NCI-H1105 treated with DMSO at 0.1 percent for 48 hours (cell line): ENCODE results near the gene ZNF14.
A peak's percentile ranks its signal among the peaks of the same experiment; 100 is the strongest.
"Not testable (repeated sequence)": the region's sequence is repeated elsewhere in the genome, so short reads cannot be mapped to it uniquely, and the experiment has no call there.

ENCODE experiments used
- DNase-seq: peaks from one replicate; lab custom pipeline; 2025; lab: John Stamatoyannopoulos, UW

The ZNF14 gene

DNA sequence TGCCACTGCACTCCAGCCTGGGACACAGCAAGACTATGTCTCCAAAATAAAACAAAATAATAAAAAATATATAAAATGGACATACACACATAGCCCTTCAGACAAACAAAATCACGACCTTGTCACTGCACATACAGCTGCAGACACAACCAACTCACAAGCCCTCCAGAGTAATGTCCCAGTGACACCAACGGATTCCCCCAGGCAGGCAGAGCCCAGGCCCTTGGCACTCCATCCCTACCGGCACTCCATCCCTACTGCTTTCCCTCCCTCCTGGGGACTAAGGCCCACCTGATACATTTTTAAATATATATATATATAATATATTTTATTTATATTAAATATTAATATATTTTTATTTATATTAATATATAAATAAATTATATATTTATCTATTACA lies 45.8 kb downstream of the ZNF14 start:
- no peak for DNase-seq

DNA sequence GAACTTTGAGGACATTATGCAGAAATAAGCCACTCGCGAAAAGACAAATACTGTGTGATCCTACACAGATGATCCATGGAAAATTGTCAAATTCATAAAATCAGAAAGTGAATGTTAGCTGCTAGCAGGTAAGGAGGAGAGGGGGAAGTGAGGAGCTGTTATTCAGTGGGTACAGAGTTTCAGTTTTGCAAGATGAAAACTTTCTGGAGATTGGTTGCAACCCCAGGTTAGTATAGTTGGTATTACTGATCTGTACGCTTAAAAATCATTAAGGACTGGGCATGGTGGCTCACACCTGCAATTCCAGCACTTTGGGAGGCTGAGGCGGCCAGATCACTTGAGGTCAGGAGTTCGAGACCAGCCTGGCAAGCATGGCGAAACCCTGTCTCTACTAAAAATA lies 46.3 kb downstream of the ZNF14 start:
- no peak for DNase-seq

DNA sequence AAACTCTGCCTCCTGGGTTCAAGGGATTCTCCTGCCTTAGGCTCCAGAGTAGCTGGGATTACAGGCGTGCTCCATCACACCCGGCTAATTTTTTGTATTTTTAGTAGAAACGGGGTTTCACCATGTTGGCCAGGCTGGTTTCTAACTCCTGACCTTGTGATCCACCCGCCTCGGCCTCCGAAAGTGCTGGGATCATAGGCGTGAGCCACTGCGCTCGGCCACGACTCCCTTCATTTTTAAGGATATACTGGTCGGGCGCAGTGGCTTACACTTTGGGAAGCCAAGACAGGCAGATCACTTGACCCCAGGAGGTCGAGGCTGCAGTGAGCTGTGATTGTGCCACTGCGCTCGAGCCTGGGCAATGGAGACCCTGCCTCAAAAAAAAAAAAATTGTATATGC lies 46.8 kb downstream of the ZNF14 start:
- DNase-seq, result not testable (repeated sequence)

DNA sequence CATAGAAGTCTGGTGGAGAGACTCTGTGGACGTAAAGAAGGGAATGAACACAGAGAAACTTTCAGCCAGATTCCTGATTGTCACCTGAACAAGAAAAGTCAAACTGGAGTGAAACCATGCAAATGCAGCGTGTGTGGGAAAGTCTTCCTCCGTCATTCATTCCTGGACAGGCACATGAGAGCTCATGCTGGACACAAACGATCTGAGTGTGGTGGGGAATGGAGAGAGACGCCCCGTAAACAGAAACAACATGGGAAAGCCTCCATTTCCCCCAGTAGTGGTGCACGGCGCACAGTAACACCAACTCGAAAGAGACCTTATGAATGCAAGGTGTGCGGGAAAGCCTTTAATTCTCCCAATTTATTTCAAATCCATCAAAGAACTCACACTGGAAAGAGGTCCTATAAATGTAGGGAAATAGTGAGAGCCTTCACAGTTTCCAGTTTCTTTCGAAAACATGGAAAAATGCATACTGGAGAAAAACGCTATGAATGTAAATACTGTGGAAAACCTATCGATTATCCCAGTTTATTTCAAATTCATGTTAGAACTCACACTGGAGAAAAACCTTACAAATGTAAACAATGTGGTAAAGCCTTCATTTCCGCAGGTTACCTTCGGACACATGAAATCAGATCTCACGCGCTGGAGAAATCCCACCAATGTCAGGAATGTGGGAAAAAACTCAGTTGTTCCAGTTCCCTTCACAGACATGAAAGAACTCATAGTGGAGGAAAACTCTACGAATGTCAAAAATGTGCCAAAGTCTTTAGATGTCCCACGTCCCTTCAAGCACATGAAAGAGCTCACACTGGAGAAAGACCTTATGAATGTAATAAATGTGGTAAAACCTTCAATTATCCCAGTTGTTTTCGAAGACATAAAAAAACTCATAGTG lies 53.5 kb downstream of the ZNF14 start:
- no peak for DNase-seq

DNA sequence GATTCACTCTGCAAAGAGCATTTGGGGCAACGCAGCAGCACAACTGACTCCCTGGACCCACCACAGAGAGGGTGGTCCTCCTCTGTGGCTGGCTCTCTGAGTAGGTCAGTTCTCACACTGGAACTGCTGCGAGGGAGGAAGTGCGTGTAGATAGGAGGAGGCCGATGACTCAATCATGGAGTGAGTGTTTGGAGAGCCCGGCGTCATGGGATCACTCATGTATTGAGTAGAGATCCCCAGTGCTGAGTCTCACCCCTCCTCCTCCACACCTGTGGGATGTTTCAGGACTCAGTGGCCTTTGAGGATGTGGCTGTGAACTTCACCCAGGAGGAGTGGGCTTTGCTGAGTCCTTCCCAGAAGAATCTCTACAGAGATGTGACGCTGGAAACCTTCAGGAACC lies 55.3 kb downstream of the ZNF14 start:
- DNase-seq, result no peak

DNA sequence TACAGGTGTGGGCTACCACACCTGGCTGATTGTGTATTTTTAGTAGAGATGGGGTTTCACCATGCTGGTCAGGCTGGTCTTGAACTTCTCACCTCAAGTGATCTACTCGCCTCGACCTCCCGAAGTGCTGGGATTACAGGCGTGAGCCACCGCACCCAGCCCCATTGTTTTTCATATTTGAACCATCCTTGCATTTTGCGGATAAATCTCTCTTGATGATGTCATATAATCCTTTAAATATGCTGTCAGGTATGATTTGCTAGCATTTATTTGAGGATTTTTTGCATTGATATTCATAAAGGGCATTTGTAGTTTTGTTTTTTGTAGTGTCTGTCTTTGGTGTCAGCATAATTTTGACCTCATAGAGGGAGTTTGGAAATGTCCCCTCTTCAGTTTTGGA lies 58.6 kb downstream of the ZNF14 start:
- DNase-seq, result no peak

DNA sequence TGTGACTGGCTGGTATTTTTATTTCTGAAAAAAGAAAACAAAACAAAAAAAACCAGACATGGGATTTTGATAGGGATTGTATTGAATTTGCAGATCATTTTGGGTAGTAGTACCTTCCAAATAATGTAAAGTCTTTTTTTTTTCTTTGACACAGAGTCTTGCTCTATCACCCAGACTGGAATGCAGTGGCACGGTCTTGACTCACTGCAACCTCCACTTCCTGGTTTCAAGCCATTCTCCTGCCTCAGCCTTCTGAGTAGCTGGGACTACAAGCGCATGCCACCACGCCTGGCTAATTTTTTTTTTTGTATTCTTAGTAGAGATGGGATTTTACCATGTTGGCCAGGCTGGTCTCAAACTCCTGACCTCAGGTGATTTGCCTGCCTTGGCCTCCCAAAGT lies 60.1 kb downstream of the ZNF14 start:
- no peak for DNase-seq

DNA sequence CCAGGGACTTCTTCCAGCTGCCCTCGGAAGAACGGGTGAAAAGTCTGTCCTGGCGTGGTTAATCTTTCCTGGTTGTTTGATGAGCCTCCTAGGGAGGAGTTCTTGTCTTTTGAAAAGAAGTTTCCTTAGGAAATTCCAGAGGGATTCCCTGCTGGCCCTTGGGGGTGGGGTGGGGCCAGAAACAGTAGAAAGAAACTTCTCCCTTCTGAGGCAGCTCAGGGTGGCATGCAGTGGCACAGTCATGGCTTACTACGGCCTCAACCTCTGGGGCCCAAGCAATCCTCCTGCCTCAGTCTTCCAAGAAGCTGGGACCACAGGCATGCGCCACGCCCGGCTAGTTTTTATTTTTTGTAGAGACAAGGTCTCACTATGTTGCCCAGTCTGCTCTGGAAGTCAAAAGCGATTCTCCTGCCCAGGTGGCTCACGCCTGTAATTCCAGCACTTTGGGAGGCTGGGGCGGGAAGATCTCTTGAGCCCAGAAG lies 62.8 kb downstream of the ZNF14 start:
- no peak for DNase-seq

DNA sequence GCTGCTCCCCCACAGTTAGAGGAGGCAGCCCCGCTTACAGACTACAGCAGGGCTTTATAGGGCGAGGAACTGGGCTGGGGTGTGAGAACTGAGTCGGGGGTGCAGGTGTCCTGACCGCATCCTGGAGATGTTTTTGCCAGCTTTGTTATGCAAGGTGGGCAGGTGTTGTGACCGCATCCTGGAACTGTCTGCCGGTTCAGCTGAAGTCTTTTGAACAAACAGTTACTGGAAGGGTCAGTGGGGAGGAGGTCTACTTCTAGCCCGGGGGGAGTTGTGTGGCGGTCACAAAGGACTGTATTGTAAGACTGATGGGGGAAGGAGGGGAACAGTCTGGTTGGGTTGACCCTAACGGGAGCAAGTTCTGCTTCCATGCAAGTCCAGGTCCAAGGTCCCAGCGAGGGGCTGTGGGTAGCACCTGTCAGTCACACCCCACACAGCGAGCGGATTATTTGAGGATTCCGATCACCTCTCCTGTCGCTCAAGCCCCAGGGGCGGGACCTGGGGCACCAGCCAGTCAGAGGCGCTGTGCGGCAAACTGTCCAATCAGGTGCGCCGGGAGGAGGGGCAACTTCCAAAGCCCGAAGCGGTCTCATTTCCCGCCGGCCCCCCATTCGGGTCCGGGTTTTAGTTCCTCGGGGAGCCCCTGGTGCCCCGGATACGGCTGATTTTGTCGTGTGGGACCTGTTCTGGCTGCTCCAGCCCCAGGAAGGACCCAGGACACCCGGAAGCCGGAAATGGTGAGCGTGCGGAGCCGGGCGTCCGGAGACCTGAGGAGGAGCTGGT lies 64.5 kb downstream of the ZNF14 start, which contains the start of gene ZNF101:
Gene ZNF101, plus strand, starts transcription at position 610 of the 783 bp plus-strand sequence. Its CDS starts 125 bp downstream, at position 735.
- DNase-seq, result peak; percentile 90

DNA sequence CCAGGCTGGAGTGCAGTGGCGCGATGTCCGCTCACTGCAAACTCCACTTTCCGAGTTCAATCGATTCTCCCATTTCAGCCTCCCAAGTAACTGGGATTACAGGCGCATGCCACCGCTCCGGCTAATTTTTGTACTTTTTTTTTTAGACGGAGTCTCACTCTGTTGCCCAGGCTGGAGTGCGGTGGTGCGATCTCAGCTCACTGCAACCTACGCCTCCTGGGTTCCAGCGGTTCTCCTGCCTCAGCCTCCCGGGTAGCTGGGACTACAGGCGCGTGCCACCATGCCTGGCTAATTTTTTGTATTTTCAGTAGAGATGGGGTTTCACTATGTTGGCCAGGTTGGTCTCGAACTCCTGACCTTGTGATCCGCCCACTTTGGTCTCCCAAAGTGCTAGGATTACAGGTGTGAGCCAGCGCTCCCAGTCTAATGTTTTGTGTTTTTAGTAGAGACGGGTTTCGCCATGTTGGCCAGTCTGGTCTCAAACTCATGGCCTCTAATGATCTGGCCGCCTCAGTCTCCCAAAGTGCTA lies 67.4 kb downstream of the ZNF14 start:
- not testable (repeated sequence) for DNase-seq

DNA sequence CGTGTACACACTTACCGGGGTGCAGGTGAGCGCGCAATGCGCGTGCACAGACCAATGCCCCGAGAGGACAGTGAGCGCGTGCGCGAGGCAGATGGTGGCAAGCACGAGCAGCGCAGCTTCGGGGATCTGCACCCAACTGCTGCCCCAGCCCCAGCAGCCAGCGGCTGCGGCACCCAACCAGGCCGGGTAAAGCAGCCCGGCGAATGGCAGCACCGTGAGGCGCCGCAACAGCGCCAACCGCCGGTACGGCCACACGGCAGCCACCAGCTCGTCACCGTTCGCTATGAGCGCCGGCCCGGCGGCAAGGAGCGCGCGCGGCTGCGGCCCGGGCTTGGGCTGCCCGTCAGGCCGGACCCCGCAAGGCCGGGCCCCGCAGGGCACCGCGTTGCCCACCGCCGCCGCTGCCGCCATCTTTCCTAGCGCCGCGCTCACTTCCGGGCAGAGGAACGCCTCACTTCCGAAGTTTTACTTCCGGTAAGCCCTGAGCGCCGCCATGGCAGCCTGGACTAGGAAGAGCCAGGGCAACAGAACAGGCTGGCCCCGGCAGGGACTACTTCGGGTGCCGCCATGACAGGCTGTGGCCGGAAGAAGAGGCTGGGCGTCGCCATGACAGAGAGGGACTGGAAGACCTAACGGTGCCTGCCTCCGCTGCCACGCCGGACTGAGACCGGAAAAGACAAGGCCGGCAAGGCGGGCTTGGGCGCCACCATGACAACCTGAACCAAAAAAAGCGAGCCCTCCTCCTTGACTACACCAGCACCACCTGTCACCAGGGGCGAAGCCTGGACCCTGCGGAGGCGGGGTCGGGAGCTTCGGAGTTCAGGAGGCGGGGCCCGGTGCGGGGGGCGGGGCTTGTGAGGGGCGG lies 69.4 kb downstream of the ZNF14 start, which contains the start of gene ATP13A1:
Gene ATP13A1, minus strand, starts transcription at position 421 of the 865 bp plus-strand sequence. Its CDS starts 10 bp downstream, at position 411.
- peak; percentile 99 for DNase-seq

DNA sequence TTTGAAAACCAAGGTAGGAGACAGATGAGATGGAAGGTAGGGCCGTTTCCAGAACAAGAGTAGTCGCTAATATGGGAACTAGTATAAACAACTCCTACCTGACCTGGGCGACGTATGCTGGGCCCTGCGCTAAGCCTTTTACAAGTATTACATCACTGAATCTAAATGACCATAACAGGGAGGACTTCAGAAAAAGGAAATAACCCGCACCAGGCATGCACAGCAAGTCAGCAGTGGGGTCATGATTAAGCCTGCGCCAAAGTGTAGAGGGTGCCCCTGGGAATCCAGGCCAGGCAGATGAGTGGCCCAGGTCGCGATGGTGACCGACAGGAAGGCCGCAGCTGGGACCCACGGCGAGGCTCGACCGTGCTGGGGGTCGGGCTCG lies 70.0 kb downstream of the ZNF14 start:
- no peak for DNase-seq

DNA sequence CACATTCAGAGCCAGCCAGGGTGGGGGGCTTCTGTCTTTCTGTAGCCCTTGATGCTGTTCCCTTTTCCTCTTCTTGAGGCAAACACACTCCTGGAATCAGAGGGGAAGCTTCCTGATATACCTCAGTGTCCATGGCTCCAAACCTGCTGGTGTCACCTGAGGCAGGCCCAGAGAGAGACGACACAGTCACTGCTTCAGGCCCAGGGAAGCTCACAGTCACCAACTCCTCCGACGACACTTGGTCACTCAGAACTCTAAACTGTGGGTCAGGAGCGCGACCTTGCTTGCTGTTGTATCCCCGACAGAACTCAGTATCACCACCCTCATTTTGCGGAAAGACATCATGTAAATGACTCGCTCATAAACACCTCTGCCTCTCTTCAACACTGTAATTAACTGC lies 70.6 kb downstream of the ZNF14 start:
- no peak for DNase-seq

DNA sequence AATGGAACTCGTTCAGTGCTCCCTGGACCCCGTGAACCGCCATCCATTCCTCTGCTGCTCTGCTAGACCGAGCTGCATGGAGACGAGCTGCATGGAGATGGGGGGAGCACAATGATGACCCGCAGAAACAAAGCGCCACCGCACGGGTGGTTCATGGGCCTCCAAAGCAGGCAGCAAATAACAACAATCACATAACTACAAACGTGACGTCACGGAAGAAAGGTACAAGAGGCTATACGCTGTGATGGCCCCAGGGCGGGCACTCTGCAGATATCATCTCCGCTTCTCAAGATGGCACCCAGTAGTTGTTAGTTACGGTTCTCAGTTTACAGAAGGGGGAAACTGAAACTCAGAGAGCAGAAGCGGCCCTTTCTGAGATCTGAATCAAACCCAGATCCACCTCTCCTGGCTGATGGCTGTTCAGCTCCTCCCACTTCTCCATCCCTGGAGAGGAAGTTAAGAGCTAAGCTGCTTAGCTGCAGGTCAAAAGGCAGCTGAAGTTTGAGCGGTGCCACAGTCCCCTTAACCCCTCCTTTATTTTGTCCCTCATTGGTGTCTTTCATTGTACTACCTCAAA lies 71.1 kb downstream of the ZNF14 start:
- no peak for DNase-seq

DNA sequence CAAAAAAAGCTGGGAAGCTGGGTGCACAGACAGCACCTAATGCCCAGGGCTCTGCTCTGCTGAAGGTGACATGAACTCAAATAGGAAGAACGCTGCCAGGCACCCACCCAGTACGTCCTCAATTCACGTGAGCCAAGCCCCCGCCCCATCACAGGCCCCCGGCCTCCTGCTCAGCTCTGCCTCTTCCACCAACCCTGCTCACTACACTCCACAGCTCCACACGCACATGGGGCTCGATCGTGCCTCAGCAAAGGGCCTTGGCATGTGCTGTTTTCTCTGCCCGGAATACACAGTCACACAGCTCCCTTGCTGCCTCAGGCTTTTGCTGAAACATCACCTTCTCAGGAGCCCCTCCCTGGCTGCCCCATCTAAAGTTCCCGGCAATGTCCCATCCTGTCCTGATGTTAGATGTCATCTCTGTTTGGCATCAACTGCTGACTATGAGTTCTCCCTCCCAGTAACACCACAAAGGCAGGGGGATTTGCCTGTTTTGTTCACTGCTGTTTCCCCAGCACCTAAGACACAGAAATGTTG lies 71.7 kb downstream of the ZNF14 start:
- DNase-seq, result no peak
